Measurements from ENCODE around the gene RGPD6.
"Not testable (repeated sequence)": the region's sequence is repeated elsewhere in the genome, so short reads cannot be mapped to it uniquely, and the experiment has no call there.

The RGPD6 gene

GRCh38 chr2:110481200-110481599 lies 95.8 kb downstream of the RGPD6 start:
- not testable (repeated sequence) for DNase-seq (ENCODE audit: low spot score)

- DNase-seq (ENCODE audit: low spot score) = not testable (repeated sequence)
Measured at GRCh38 chr2:110480084-110480483, 96.9 kb downstream of the RGPD6 start.

GRCh38 chr2:110477370-110477769 lies 99.7 kb downstream of the RGPD6 start:
- DNase-seq (ENCODE audit: low spot score) = not testable (repeated sequence)

- not testable (repeated sequence) for DNase-seq (ENCODE audit: low spot score)
Measured at GRCh38 chr2:110476952-110477351, 100.1 kb downstream of the RGPD6 start.

GRCh38 chr2:110475627-110476359 lies 101.2 kb downstream of the RGPD6 start:
- DNase-seq (ENCODE audit: low spot score) = not testable (repeated sequence)

GRCh38 chr2:110474898-110475297 lies 102.1 kb downstream of the RGPD6 start:
- DNase-seq (ENCODE audit: low spot score) = not testable (repeated sequence)

GRCh38 chr2:110473059-110473358 lies 104.0 kb downstream of the RGPD6 start:
- not testable (repeated sequence) for DNase-seq (ENCODE audit: low spot score)

GRCh38 chr2:110472171-110473058 lies 104.6 kb downstream of the RGPD6 start, which contains the start of gene LIMS4:
LIMS4 (minus strand) TSS chr2:110472816; CDS start chr2:110472778, 38 bp downstream.
- DNase-seq (ENCODE audit: low spot score) = not testable (repeated sequence)

GRCh38 chr2:110468921-110469320 lies 108.1 kb downstream of the RGPD6 start:
- not testable (repeated sequence) for DNase-seq (ENCODE audit: low spot score)

- not testable (repeated sequence) for DNase-seq (ENCODE audit: low spot score)
Measured at GRCh38 chr2:110465312-110465711, 111.7 kb downstream of the RGPD6 start.
